Fibroblast of skin of right quadriceps (primary cell): ENCODE results near the gene MRPL44.

Experiments used
- DNase-seq: peaks from one replicate; pipeline ENCODE4 v3.0.0-alpha.2; 2013

MRPL44 gene

DNA sequence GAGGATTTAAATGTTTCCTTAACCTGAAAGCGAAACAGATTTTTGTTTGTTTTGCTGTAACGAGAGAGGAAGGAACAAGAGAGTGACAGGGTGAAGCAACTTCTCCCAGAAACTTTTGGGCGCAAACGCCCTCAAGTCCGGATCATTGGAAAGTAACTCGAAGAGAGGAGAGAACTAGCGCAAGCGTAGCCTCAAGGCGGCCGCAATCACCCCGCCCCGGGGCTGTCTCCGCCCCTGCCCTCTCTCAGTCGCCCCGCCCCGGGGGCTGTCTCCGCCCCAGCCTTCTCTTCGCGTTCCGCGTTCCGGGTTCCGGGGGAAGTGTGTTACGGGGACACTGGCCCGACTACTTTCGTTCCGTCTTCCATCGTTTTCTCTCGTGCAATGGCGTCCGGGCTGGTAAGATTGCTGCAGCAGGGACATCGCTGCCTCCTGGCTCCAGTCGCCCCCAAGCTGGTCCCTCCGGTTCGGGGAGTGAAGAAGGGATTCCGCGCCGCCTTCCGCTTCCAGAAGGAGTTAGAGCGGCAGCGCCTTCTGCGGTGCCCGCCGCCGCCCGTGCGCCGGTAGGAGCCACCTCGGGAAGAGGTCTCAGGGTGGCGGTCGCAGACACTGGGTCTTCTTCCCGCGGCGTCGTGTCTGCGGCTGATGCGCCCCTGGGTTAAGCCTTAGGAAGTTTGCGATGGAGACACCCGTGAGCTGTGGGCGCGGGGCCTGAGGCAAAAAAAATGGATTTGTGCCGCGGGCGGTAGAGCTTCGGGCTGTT is at the start of gene MRPL44:
TSS of gene MRPL44 (plus strand) at position 372 of the 760 bp plus-strand sequence. CDS start at position 382, 10 bp downstream.
- peak; percentile 95 for DNase-seq

DNA sequence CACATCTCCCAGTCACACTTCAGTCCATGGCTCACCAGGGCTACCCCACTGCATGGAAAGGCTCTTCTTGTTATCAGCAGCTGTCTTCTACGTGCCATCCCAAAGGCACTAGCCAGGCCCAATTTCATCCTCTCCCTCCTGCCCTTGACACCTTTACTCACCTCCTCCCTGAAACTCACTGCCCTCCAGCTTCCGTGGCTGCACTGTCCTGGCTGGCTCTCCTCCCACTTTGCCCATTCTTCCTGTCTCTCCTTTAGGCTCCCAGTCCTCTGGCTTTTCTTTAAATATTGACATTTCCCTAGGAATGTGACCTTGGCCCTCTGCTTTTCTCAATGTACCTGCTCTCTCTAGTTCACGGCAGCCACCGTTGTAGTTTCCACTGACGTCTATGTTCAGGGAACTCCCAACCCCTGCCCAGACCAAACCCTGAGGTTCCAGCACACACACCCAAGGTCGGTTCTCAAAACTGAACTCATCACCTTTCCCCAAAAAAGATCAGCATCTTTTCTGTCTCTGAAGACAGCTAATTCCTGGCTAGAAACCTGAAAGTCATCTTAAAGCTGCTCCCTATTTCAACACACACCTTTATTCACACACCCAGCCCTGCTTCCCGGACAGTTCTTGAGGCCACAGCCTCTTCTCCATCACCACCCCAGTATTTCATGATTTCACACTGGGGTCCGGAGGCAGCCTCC is 48.8 kb upstream of the MRPL44 start:
- no peak for DNase-seq

DNA sequence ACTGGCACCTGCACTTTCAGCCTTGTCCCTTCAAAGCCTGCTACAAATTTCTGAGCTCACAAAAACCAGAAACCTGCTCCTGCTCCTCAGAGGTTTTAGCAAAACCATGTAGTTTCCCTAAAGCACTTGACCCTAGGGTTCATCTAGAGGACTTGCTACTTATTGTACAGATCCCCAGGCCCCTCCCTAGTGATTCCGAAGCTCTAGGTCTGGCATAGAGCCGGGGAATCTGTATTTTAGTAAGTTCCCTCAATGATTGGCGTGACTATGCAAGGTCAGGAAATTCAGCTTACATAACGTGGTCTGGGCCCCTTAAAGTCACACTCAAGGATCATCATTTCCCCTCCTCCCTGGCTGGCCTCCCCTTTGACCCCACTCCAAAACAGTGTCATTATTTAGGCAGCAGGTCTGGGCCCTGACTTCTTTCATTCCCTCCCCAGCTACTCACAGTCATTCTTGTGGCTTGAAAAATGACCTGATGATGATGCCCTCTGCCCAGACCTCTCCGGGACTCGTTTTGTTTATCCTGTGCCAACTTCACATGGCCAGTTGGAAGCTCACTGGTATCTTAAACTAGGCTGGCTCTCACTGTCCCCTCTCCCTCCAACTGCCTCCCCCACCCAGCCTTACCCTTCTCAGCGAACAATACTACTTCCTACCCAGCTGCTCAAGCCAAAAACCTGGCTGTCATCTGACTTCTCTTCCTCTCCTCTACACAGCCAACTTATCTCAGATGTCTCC is 48.1 kb upstream of the MRPL44 start:
- DNase-seq: no peak

- DNase-seq: peak; percentile 32
Observed at GRCh38 chr2:223914324-223914723, 42.9 kb upstream of the MRPL44 start.

- DNase-seq: no peak
Observed at GRCh38 chr2:223915071-223915470, 42.2 kb upstream of the MRPL44 start.

DNA sequence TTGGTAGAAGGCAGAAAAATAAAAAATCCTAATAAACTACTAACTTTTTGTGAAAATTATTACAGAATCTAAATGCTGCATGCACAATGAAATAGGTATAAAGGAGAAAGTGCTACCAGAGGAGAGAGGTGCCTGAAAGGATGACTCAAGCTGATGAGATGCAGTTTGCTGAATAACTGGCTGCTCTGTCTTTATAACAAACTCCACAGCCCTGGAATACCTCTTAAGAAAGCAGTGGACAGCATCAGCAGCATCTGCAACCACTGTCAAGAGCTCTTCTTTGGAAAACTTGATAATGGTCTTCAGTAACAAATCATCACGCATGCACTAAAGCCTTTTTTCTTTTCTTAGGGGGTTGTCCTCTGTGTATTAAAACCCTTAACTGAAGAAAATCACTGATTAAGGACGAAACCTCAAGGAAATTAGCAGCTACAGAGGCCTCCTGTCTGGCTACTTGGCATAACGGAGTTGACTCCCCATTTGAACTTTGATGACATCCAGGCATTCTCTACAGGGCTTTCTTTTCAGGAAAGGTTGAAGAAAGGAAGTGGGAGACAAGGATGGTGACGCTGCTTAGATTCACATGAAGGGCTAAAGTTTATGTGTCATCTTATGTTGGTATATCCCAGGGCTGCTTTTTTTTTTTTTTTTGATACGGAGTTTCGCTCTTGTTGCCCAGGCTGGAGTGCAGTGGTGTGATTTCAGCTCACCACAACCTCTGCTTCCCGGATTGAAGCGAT is 40.9 kb upstream of the MRPL44 start:
- no peak for DNase-seq

GRCh38 chr2:223918671-223919134 is 38.6 kb upstream of the MRPL44 start:
- no peak for DNase-seq

DNA sequence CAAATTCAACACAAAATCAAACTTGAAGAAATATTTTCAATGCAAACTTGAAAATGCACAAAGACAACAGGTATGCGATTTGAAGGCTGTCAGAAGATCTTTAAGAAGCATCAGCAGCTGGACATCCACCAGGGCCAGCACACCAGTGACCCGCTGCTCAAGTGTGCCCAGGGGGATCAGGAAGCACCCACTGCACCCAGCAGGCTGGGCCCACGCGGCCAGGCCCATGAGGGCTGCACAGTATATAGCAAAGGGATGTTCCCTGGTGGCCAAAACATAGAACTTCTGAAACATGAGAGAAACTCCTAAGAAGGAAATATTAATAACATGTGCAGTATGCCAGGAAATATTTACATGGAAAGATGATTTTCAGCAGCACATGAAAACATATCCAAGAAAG is 37.2 kb upstream of the MRPL44 start:
- no peak for DNase-seq

DNA sequence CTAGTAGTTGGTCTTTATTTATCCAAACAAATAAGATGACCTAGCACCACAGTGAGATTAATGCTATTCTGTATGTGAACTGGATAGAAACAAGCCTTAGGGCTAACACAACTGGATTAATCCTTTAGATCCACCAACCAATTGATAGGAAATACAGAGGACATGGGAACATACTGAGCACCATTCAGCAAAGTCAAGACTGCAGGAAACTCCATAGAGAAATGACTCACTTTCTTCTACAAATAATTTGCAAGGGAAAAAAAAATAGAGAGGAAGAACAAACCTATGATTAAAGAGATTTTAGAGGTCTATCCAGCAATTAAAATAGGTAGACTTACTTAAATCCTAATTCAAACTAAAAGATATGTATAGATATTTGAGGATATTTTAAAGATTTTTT is 36.1 kb upstream of the MRPL44 start:
- DNase-seq: no peak

- DNase-seq: no peak
Observed at GRCh38 chr2:223922308-223922707, 35.0 kb upstream of the MRPL44 start.

DNA sequence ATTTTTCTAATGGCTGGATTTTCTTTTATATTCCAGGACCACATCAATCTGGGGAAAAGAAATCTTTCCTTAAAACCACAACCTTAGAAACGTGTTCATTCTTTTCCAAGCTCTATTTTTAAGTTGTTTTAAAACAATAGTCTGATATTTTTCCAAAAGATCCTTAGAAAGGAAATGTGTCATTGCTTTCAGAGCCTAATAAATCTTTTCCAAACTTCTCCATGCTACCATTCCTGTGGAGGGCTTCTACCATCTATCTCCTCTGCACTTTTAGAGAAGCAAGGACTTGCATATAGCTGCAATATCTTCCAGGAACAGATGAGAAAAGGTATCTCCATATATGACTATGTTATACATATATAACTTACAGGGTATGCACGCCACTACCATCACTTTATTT is 33.3 kb upstream of the MRPL44 start:
- peak; percentile 49 for DNase-seq

DNA sequence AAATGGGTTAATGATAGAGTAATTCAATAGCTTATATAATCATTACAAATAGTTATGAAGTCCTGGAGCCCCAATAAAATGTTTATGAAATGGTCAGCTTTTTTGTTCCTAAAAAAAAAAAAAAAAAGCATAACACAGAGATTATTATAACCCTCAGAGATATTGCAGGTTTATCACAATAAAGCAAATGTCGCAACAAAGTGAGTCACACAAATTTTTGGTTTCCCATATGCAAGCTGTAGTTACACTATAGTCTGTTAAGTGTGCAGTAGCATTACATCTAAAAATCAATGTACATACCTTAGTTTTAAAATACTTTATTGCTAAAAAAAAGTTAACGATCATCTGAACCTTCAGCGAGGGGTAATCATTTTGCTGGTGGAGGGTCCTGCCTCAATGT is 32.2 kb upstream of the MRPL44 start:
- peak; percentile 61 for DNase-seq

DNA sequence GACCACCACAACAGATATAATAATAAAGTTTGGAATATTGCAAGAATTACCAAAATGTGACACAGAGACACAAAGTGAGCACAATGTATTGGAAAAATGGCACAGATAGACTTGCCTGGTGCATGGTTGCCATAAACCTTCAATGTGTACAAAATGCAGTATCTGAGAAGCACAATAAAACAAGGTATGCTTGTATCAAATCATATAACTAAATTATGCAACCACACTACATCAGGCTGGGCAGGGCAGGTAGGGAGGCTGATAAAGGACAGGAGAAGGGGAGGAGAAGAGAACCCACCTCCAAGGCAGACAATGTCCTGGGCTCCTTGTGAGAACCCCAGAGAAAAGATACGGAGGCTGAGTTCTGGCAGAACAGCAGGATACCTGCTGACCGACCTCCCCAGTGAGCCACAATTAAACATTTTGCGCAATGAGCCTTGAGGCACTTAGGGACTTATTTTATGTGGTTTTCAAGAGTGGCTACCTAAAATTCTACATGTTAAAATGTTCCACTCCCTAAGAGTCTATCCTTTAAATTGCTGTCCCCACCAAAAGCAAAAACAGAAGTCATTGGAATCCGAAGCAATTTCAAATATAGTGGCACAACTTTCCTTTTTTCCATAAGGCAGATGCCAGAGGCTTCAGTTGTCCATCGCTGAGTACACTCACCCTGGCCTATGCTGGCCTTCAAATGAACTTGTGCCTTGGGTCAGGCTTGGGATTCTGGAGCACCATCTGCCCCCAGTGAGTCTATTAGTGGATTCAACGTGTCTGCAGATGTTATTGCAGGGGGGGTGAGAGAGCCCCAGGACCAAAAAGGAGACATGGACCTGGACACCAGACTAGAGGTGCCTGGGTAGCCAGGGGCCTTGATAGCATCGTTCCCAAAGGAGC is 28.9 kb upstream of the MRPL44 start:
- no peak for DNase-seq

DNA sequence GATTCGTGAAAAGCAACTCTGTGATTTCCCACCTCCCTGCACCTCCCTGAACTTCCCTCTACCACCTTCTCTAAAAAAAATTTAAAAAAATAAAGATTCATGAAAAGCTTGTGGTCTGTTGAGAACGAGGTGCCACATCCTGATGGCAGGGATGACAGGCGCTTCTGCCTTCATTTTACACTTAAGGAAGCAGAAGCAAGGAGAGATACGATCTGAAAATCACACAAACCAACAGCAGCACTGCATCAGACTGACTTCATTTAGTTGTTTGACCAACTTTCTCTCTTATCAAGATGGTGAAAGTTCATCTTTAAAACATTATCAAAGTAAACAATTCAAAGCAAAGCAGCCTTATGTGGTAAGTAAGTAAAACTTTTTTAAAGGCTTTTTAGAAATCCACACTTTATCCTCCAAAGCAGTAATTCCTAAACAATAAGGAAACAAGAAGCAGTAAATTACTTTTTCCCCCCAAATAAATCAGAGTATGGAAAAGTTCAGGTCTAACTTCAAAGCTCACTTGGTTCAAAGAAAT is 27.6 kb upstream of the MRPL44 start:
- no peak for DNase-seq

GRCh38 chr2:223930103-223930976 is 26.9 kb upstream of the MRPL44 start:
- DNase-seq: no peak

DNA sequence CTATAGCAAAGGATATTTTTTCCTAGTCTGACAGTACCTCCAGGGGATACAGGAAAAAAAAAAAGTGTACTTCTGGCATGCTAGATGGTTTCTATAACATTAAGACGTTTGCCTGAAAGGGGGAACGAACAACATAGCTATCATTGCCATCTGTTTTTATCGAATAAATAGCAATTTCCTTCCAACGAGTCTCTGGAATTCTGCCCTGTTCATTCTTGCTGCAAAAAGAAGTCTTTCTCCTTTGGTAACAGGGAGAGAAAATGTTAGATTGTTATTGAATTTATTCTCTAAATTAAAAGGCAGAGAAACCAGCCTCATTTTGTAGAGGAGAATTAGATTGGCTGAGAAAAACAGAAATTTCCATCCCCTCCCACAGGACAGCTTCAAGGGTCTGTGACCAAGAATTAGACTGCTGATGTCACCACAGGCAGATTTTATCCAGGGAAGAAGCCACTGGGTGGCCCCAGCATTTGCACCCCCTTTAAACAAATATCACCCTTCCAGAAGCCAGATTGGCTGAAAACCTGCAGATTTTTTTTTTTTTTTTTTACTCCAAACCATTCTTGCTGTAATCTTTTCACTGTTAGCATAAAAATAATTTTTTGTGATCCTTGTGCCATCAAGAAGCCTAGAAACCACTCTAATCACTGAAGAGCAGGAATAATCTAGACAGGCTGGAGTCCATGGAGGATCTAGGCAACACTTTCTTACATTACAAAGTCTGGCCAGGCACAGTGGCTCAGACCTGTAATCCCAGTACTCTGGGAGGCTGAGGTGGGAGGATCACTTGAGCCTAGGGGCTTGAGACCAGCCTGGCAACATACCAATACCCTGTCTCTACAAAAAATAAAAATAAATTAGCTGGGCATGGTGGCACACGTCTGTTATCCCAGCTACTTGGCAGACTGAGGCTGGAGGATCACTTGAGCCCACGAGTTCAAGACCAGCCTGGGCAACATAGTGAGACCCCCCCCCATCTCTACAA is 24.2 kb upstream of the MRPL44 start:
- DNase-seq: no peak

DNA sequence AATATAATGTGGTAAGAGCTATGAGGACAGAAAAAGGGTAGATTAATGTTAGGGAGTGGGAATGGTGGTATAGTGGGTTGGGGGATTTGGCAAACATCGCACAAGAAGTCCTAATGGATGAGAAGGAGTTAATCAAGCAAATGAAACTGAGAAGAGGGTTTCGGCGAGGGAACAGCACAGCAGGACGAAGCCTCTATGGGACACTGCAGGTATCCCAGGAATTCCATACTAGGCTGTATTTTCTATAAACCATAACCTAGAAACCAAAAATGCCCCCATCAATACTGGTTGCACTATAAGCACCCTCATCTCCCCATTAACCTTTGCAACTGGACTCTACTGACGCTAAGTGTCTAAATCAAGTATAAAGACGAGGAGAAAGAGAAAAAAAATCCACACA is 22.4 kb upstream of the MRPL44 start:
- no peak for DNase-seq

GRCh38 chr2:223935459-223936125 is 21.7 kb upstream of the MRPL44 start:
- no peak for DNase-seq

DNA sequence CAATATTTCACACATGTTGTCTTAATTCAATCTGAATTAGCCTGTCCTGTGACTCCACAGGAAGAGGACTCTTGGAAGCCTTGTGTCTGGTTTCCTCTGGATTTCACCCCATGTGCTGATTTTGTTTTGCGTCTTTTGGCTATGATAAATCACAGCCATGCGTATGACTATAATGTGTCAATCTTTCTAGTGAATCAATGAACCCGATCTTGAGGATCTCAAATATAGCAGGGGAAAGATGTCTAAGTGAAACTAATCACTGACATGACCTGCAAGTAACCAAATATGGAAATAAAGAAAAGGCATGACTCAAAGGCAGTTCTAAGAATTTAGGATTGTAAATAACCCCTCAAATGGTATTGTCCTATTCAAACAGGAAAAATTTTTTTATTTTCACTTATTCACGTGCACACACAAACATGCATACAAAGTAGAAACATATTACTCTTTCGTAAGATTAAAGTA is 20.4 kb upstream of the MRPL44 start:
- peak; percentile 37 for DNase-seq
